Measurements from ENCODE around the gene SLC5A11. TPM values are rescaled to one million over a fixed set of nuclear protein-coding genes. Genes with fewer than 3 reads are reported as not detected.
"Not testable (repeated sequence)": the region's sequence is repeated elsewhere in the genome, so short reads cannot be mapped to it uniquely, and the experiment has no call there.

Gene SLC5A11
- polyA plus RNA-seq, 1 donor, result 5.6 TPM

GRCh38 chr16:24858219-24859041 lies 12.7 kb downstream of the SLC5A11 start:
- peak; percentile 57 for DNase-seq

GRCh38 chr16:24861461-24861860 lies 15.7 kb downstream of the SLC5A11 start:
- DNase-seq, result no peak

- no peak for DNase-seq
Measured at GRCh38 chr16:24863582-24864437, 18.0 kb downstream of the SLC5A11 start.

- DNase-seq, result no peak
Measured at GRCh38 chr16:24869033-24869432, 23.3 kb downstream of the SLC5A11 start.

GRCh38 chr16:24871891-24872290 lies 26.1 kb downstream of the SLC5A11 start:
- no peak for DNase-seq

- DNase-seq, result no peak
Measured at GRCh38 chr16:24873028-24873427, 27.3 kb downstream of the SLC5A11 start.

GRCh38 chr16:24875466-24875865 lies 29.7 kb downstream of the SLC5A11 start:
- DNase-seq, result no peak

GRCh38 chr16:24876231-24876630 lies 30.5 kb downstream of the SLC5A11 start:
- DNase-seq, result no peak

GRCh38 chr16:24879684-24880083 lies 33.9 kb downstream of the SLC5A11 start:
- no peak for DNase-seq

GRCh38 chr16:24883714-24884151 lies 38.0 kb downstream of the SLC5A11 start:
- DNase-seq, result no peak

GRCh38 chr16:24887472-24887871 lies 41.7 kb downstream of the SLC5A11 start:
- no peak for DNase-seq

GRCh38 chr16:24890746-24891145 lies 45.0 kb downstream of the SLC5A11 start:
- no peak for DNase-seq

GRCh38 chr16:24896439-24896838 lies 50.7 kb downstream of the SLC5A11 start:
- no peak for DNase-seq

- DNase-seq, result not testable (repeated sequence)
Measured at GRCh38 chr16:24897522-24897921, 51.8 kb downstream of the SLC5A11 start.

- DNase-seq, result peak; percentile 8
Measured at GRCh38 chr16:24900230-24900629, 54.5 kb downstream of the SLC5A11 start.

- no peak for DNase-seq
Measured at GRCh38 chr16:24906199-24906808, 60.5 kb downstream of the SLC5A11 start.

- no peak for DNase-seq
Measured at GRCh38 chr16:24906901-24907300, 61.1 kb downstream of the SLC5A11 start.

GRCh38 chr16:24908716-24909115 lies 63.0 kb downstream of the SLC5A11 start:
- no peak for DNase-seq

GRCh38 chr16:24909856-24910255 lies 64.1 kb downstream of the SLC5A11 start:
- no peak for DNase-seq

GRCh38 chr16:24915019-24915418 lies 69.3 kb downstream of the SLC5A11 start:
- DNase-seq, result no peak

GRCh38 chr16:24915576-24915975 lies 69.8 kb downstream of the SLC5A11 start:
- no peak for DNase-seq

- DNase-seq, result no peak
Measured at GRCh38 chr16:24917236-24917635, 71.5 kb downstream of the SLC5A11 start.

GRCh38 chr16:24917891-24918290 lies 72.1 kb downstream of the SLC5A11 start:
- DNase-seq, result no peak
